GM18517 (cell line): ENCODE data around the gene ERAP2.
"Not testable (repeated sequence)": the region's sequence is repeated elsewhere in the genome, so short reads cannot be mapped to it uniquely, and the experiment has no call there.

Experiments
- ATAC-seq: cut with Tn5 transposase; IDR thresholded peaks from one replicate; pipeline ENCODE4 v1.9.1; 2021; ENCODE audit warnings: mild to moderate bottlenecking, moderate library complexity; ENCODE audit not compliant: unreplicated experiment

ERAP2 gene, protein sequence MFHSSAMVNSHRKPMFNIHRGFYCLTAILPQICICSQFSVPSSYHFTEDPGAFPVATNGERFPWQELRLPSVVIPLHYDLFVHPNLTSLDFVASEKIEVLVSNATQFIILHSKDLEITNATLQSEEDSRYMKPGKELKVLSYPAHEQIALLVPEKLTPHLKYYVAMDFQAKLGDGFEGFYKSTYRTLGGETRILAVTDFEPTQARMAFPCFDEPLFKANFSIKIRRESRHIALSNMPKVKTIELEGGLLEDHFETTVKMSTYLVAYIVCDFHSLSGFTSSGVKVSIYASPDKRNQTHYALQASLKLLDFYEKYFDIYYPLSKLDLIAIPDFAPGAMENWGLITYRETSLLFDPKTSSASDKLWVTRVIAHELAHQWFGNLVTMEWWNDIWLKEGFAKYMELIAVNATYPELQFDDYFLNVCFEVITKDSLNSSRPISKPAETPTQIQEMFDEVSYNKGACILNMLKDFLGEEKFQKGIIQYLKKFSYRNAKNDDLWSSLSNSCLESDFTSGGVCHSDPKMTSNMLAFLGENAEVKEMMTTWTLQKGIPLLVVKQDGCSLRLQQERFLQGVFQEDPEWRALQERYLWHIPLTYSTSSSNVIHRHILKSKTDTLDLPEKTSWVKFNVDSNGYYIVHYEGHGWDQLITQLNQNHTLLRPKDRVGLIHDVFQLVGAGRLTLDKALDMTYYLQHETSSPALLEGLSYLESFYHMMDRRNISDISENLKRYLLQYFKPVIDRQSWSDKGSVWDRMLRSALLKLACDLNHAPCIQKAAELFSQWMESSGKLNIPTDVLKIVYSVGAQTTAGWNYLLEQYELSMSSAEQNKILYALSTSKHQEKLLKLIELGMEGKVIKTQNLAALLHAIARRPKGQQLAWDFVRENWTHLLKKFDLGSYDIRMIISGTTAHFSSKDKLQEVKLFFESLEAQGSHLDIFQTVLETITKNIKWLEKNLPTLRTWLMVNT

DNA sequence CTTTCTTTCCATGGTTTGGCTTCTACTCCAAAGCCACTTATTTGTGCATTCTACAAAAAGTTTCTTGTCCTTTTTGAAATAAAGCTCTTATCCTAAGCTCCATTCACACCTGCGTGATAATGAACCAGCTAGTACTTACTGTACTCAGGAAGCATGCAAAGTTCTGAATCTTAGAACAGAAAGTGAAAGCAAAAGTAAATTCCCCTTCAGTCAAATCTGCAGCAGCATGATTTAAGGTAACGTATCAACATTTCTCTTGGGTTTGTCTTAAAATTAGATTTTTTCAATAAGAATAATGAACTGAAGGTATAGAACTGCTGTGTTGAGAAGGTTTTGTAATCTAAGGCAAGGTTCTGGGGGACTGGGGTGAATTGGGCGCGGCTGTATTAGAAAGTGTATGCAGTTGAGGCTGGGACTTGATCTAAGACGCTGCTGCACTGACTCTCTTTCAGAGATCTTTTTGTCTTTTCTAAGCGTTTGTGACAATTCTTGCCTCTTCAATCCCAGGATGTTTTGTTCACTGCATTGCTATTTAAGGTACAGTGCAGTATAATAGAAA, at the start of gene ERAP2:
Gene ERAP2, plus strand, starts transcription at position 209 of the 559 bp plus-strand sequence. CDS start 3,186 bp downstream, outside the sequence.
- peak; percentile 60 for ATAC-seq

DNA sequence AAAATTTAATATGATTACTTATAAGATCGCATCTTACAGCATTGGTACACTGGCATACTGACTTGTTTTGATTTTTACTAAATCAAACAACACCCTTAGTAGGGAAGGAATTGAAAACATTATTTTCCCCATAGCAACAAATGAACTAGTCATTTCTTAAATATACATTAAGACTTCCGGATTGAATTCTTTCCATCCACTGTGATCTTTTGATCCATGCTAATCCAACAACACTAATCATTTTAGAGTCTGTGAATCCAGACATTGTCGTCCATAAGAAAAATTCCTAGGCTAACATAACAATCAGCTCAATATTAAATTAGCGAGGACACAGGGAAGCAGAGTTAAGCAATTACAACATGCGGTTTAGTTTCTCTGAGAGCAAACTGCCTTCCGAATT, 47.0 kb upstream of the ERAP2 start:
- no peak for ATAC-seq

DNA sequence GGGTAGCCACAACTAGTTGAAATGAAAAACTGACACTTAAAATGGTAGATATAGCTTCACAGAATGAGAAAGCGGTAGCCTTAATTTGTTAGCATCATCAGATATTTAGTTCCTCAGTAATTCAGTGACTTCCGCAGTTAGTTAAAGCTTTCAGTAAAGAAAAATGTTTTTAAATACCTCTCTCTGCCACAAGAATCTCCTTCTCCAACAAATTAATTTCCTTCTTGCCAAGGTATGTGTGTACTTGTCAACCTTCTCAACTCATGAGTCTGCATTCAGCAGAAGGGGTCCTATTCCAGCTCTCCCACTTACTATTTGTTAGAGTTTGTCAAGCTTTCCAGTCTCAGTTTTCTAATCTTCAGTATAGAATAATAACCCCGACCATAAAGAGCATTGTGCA, 42.3 kb upstream of the ERAP2 start:
- no peak for ATAC-seq

DNA sequence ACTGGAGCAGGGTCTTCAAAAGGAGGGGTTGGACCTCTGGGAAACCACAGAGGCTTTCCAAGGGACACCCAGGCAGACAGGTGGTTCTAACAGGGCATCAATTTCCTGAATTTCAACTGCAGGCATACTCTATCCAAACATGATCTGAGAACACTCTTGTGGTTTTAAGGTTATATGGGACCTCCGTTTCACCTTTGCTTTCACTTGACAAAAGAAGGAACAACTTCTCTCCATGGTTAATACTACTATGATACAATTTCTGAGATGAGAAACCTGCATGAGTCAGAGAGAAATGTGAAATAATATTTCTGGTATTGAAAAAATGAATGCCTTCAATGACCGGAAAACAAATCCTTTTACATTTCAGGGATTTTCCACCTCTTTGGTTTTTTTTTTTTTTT, 40.5 kb upstream of the ERAP2 start:
- ATAC-seq = no peak

DNA sequence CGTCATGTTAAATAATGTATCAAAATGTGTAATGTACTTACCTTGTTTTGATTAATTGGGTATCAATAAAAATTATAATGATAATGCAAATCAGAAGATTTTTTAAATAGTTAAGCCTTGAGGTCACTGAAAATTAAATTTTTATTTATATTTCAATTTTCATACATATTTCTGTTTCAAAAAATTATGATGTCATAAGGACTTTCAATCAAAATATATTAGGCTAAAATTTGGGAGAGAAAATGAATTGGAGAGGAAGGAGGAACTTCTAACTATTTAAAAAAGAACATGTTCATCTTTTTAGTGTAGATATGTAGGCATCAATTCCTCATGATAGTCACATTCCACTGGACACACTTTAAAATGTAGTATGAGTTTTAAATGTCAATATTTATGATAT, 39.5 kb upstream of the ERAP2 start:
- ATAC-seq = no peak

DNA sequence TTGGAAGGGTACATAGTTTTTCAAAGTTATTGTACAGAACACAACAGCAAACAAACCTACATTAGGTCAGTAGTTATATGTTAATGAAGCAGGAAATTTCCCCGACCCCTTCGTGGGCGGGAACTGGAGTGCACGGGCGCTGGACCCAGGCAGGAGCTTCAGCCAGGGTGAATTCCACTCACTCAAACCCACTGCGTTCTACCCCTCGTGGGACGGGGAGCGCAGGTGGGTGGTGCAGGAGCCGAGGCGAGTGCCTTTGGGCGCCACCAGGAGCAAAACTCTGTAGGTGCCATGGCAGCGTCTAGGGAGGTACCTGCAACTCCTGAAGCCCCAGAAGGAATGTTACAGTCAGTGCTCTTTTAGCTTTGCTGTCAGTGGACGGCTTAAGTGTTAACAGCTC, 39.0 kb upstream of the ERAP2 start:
- ATAC-seq = no peak

DNA sequence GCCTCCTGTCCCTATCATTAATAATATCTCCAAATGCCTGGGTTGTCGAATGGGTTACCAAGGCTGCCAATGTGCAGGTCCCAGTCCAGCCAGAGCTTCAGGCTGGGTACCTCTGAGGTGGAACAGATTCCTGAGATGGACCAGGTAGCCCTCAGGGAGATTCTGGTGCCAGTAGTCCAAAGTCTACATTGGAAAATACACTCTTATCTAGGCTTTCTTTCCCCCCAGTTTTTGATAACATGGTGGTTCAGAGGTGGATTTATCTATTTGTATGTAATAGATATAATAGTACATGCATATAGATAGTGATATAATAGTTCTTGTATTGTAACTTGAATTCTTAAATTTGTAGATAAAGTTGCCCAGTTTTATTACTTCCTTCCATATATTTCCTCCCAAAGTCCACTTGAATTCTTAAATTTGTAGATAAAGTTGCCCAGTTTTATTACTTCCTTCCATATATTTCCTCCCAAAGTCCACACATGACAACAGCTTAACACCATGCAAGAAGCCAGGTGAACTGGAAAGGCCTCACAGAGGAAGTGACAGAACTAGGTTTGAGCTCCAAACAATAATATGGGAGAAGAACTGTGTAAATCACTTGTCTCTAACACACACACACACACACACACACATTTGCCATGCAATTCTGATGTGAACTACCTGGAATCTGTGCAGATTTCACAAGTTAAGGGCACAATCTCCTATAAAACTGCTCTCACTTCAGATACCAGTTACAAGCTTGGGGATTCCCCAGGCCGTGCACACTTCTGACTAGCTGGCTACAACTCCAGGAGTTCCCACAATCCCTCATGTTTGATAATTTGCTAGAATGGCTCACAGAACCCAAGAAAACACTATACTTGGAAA, 37.9 kb upstream of the ERAP2 start:
- no peak for ATAC-seq

DNA sequence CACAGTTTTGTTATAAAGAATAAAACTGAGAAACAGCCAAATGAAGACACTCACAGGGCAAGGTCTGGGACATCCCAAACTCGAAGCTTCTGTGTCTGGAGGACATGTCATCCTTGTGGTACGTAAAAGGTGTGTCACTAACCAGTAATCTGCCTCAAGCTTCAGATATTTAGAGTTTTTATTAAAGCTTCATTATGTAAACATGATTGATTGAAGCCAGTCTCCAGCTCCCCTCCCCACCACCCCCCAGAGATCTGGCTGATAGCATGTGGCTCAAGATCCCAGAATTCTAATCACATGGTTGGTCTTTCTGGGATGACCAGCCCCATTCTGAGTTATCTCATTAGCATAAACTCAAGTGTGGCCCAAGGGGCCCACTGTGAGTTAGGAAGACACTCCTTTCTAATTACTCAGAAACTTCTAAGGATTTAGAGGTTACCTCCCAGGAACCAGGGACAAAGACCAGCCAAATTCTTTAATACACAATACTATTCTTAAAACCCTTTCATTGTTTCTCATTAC, 37.2 kb upstream of the ERAP2 start:
- ATAC-seq = no peak

DNA sequence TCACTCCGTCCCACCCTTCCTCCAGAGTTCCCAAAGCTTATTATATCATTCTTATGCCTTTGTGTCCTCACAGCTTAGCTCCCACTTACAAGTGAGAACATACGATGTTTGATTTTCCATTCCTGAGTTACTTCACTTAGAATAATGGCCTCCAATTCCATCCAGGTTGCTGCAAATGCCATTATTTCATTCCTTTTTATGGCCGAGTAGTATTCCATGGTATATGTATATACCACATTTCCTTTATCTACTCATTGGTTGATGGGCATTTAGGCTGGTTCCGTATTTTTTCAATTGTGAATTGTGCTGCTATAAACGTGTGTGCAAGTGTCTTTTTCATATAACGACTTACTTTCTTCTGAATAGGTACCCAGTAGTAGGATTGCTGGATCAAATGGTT, 34.4 kb upstream of the ERAP2 start:
- ATAC-seq = not testable (repeated sequence)

DNA sequence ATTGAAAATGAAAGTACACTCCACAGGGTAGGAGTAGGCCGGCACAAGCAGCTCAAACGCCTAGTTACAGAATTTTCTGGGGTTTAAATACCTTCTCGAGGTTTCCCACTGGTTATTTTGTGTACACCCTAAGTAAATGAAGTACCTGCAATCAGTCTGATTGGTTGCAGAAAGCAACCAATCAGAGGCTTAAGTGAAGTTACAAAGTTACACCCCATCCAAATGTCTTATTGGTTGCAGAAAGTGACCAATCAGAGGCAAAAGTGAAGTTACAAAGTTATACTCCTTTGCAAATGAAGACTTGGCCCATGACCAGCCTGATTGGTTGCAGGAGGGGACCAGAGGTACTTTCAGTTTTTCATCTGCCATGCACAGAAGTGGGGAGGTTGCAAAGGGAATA, 33.2 kb upstream of the ERAP2 start:
- no peak for ATAC-seq

DNA sequence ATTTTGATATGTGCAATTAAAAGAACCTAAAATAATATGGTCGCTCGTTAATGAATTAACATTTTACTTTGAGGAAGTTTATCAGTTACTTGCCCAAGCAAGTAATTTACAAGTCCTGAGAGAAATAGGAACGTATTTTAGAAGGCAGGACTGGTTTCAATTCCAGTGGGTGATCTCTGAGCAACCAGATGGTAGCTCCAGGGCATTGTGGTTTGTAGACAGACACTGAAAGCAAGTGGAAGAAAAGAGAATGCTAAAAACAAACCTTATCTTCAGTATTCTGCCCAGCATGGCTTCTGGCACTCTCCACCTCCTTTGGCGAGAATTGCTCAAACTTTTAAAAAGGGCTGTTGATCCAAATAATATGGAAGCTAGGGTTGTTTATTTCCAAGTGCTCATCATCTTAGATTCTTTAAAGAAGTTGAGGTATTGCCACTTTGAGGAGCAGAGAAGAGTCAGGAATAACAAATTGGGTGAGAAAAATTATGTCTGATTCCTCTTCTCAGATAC, 31.8 kb upstream of the ERAP2 start:
- ATAC-seq = no peak

DNA sequence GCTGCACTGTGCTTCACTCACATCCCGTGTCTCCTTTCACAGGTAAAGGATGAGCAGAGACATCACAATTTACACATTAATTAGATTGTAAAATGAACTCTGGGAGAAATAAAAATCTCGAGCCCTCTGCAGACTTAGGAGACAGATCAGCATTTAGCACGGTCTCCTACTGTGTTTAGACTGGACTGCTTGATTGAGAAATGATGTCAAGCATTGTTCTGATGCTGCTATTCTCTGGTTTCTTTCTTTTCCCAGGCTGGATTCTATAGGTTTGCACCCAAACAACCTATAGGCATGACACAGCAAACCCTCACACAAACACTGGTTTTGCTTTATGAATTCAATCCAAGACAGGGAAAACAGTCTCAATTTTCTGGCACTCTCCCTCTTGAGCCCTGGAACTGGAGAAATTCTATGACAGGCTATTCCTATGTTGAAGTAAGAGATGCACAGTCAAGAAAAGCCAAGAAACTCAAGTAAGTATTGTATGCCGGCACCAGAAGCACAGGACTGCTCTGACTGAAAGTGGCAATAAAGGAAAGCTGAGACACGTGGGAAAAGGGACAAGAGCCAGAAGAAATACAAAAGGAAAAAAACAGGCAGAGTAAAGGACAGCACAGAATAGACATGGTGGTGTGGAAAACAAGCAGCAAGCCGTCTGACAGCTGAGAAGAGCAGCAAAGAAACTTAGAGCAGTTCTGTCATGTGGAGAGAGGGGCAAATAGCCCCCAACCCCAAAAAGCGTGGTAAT, 24.8 kb upstream of the ERAP2 start:
- ATAC-seq = no peak

DNA sequence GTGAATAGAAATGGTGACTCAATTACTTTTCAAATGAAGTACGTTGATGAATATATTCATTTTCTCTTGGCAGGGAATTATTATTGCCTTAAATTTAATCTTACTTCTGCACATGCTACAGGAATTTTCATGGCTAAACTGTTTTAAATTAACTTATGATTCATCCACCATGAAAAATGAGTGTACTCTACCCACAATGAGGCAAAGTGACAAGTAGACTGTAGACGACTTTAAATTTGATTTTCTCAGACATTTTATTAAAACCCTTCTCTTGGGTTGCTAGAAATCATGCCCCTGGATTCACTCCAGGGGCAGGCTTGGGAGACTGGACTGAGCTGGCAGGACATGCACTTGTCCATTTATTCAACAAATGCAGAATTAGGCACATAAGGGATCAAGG, 23.5 kb upstream of the ERAP2 start:
- no peak for ATAC-seq

DNA sequence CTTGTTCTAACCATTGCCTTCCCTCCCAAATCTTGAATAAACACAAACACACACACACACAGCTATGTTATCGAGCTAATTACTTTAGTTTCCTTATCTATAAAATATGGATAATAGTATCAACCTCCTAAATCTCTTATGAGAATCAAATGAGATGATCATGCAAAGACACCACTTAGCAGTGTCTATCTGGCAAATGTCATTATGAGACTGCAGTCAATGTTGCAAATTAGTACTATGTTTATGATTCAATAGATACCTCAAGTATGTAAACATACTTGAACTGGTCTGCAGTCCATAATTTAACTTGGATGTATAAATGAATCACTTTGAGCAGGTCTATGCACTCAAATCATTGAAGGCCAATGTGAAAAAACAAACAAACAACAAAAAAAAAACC, 22.2 kb upstream of the ERAP2 start:
- no peak for ATAC-seq

DNA sequence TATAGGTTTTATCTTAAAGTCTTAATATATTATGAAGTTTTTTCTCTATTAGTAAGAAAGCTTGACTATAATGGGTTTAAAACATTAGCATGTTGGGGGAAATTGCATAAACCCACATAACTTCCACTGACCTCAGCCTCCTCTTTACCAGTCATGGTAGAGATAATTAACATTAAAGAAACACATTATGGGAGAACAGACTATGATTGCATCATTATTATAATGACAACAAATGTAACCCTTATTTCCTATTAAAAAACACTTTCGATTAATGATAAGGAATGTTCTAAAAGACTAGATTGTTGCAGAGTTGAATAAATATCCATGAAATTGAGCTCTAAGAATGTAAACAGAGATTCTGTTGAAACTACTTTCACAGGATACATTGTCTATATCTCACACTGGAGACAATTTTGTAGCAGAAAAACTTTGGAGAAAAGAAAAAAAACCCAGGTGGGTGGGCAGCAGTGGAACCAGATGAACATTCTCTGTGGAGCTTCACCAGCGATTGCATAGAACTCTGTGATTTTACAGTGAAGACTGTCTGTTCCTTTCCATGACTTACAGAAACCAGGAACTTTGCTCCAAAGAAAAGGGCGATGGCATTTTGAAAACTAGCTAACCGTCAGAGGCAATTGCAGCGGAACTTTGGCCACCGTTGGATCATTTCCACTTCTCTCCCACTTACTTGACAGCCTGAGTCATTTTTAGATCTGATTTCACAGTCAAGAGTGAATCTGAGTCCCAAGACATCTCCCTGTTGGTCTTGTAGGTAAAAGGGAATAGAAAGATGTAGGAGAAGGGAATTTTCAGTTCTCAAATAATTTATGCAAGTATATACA, 21.0 kb upstream of the ERAP2 start:
- ATAC-seq = no peak

DNA sequence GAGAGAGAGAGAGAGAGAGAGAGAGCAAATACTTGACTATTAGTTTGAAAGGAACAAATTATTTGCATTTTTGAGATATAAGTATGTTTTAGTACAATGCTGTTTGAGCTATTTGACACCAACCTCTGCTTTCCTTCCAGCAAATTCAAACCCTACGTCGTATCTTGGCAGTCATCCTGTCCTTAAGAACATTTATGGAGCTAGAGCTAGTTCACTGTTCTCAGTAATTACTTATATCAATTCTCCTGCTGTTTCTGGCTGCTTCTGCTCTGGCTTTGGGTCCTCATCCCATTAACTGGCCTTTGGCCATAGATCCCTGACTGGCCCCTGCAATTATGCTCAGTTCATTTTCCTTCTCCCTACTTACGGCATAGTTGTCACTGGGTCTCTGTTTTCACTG, 19.9 kb upstream of the ERAP2 start:
- no peak for ATAC-seq

DNA sequence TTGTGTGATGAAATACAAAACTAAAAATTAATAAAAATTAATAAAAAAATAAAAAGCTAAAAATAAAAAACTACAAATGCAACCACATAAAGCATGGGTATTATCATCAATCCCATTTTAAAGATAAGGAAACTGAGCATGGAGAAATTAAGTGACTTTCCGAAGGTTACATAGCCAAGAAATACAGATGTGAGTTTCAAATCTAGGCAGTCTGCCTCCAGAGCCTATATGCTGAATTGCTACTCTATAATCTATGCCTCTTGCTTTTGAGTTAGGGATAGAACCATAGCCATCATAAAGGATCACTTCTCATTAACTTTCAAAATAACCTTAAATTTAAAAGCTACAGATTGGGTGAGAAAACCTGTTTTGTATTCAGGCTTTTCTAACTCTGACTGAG, 18.8 kb upstream of the ERAP2 start:
- ATAC-seq = no peak

DNA sequence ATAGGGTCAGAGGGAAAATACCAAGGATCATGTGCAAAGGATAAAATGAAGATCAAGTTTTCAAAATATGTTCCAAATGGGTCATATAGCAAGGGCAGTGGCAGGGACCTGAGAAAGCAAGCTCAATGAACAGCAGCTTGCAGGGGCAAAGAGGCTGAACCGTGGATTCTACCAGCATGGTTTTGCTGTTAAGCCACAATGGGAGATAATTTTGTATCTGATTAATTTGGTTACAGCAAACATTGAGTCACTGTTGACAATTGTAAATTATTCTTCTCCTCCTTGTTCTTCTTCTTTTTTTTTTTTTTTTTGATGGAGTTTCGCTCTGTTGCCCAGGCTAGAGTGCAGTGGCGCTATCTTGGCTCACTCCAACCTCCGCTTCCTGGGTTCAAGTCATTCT, 18.4 kb upstream of the ERAP2 start:
- no peak for ATAC-seq

DNA sequence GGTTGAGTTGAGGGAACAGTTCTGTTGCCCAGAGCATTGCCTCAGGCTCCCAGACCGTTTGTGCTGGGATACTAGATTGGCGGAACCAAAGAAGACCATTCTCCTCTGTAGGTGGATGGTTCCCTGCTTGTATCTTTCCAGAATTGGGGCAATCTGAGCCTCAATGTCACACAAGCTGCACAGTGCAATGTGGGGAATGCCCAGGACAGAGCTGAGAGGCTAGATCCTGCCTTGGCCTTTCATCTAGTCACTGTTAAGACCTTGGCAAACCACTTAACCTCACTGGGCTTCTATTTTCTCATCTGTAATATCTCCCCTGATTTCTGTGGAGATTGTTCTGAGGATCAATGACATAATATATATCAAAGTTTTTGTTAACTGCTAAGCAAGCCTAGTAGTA, 16.9 kb upstream of the ERAP2 start:
- no peak for ATAC-seq
